NT2/D1 (cell line): Measurements from ENCODE around the gene FMN1.

Source experiments
- YY1 ChIP-seq: IDR thresholded peaks from 2 replicates; pipeline ENCODE4 v1.6.1; 2011; ENCODE audit not compliant: insufficient read length, insufficient read depth
- ZNF274 ChIP-seq: IDR thresholded peaks from 2 replicates; pipeline ENCODE4 v1.6.1; 2011; ENCODE audit warnings: mild to moderate bottlenecking, low read depth, low read length

- TF ChIP-seq YY1 (no peak), ZNF274 (no peak)
Observed at GRCh38 chr15:33204926-33205325, 10.4 kb upstream of the FMN1 start.
